GM18861 (cell line): ENCODE results near the gene EPB41L5.
"Not testable (repeated sequence)": the region's sequence is repeated elsewhere in the genome, so short reads cannot be mapped to it uniquely, and the experiment has no call there.

Experiments used
- ATAC-seq: cut with Tn5 transposase; IDR thresholded peaks from one replicate; pipeline ENCODE4 v1.9.1; 2021; ENCODE audit not compliant: unreplicated experiment

EPB41L5 gene

DNA sequence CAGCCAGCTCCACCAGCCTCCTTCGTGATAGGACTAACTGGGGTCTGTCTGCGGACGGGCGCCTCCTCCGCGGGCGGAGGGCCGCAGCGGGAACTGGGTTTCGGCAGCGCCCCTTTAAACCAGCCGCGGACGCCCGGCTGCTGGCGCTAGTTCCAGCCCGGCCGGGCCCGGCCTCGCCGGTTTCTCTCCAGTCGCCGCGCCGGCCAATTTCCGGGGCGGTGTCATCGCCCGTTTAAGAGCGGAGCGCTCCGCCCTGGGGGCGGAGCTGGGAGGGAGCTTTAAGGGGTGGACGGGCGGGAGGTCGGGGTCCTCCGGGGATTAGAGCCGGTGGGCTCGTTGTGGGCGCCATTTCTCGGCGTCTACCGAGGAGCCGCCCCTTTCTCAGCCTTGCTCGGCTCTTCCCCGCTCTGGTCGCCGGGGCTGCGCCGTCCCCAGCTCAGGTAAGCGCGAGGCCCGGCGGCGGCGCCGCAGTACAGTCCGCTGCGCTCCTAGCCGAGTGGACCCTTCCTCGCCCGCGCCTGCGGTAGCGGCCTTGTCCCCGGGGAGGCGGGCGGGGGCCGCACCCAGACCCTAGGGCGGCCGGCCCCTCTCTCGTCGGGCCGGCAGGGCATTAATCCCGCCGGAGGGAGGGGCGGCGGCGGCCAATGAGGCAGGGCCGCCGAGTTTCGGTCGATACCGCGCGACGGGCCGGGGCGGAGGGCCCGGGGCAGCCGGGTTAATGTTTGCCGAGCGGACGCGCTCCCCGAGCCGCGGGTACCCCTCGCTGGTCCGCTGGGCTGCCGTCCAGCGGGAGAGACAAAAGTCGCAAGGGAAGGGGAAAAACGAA, at the start of gene EPB41L5:
Gene EPB41L5, plus strand, starts transcription at position 307 of the 826 bp plus-strand sequence. CDS start 6,008 bp downstream, outside the sequence.
- ATAC-seq: peak; percentile 90

DNA sequence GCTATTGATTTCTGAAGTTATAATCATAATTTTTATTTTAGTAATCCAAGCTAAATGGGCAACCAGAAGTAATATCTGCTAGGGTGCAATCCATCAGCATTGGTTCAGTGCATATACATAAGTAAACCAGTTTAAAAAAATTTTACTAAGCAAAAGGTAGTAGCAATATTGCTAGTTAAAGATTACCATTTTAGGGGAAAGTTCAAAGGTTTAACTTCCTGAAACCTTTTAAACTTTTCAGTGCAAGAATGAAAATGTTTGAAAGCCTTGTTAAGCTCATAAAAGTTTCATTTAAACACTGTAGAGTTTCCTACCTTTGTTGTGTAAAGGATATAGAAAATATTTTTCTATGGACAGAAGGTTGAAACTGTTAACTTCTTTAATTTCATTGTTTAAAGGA, 31.0 kb upstream of the EPB41L5 start:
- ATAC-seq: no peak

DNA sequence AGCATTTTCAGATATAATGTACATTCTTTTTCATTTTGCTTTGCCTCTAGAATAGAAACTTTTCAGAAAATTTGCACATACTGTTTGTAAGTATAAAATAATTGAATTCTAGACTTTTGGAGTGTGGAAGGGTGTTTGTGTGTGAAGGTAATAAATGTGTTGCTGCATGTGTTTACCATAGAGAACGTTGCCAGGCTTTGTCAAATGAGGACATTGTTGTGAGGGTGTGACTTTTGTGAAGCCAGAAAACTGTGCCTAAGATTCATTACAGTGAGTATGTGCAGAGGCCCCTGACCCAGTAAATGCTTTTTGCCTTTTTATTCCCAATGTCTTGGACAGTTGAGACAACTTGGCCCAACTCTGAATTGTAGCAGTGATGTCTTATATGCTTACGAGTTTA, 30.4 kb upstream of the EPB41L5 start:
- ATAC-seq: no peak

DNA sequence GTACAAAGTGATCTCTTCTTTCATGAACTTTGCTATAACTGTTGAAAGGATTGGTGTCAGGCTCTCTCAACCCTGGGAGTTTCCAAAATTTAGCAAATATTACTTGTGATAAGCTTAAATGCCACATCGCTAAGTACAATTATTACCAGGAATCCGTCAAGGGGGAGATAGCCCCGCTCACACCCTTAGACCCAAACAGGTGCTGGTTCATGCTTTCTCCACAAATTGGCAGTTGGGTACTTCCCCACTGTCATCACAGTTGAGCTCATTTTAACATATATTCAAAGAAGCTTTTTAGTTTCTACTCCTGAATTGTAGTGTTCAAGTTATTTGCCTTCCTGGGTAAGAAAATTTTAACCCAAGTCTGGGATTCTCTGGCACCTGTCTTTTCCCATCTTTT, 29.8 kb upstream of the EPB41L5 start:
- no peak for ATAC-seq

DNA sequence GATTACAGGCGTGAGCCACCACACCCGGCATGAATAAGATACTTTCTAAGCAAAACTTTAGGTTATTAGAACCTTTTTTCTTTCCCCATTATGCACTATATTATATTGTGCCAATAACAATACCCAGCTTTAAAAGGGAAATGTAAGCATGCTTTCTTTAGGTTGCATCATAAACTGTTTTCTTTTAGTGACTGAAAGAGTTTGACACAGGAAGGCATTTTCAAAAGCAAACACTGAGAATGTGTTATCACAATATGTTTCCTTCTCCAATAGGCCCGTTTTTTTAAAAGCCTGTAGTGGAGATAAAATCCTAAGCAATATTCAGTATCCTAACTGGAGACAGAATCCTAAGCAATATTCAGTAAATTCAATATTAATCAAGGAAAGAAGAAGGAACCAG, 16.7 kb upstream of the EPB41L5 start:
- ATAC-seq: no peak

DNA sequence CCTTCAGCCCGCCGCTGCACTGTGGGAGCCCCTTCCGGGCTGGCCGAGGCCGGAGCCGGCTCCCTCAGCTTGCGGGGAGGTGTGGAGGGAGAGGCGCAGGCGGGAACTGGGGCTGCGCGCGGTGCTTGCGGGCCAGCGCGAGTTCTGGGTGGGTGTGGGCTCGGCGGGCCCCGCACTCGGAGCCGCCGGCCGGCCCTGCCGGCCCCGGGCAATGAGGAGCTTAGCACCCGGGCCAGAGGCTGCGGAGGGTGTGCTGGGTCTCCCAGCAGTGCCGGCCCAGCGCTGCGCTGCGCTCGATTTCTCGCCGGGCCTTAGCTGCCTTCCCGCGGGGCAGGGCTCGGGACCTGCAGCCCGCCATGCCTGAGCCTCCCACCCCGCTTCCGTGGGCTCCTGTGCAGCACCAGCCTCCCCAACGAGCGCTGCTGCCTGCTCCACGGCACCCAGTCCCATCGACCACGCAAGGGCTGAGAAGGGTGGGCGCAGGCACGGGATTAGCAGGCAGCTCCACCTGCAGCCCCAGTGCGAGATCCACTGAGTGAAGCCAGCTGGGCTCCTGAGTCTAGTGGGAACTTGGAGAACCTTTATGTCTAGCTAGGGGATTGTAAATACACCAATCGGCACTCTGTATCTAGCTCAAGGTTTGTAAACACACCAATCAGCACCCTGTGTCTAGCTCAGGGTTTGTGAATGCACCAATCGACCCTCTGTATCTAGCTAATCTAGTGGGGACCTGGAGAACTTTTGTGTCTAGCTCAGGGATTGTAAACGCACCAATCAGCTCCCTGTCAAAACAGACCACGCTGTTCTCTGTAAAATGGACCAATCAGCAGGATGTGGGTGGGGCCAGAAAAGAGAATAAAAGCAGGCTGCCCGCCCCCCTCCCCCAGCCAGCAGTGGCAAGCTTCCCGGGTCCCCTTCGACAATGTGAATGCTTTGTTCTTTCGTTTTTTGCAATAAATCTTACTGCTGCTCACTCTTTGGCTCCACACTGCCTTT, 15.7 kb upstream of the EPB41L5 start:
- not testable (repeated sequence) for ATAC-seq

DNA sequence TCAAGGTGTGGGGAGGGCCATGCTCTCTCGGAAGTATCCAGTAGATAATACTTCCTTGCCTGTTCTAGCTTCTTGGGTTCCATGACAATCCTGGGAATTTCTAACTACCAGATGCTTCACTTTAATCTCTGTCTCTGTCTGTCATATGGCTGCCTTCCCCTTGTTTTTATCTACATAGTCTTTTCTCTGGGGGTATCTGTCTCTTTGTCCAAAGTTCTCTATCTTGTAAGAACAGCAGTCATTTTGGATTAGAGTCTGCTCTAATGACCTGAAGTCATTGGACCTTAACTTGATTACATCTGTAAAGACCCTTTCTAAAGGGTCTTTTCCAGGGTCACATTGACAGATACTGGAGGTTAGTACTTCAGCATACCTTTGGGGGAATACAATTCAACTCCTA, 11.4 kb upstream of the EPB41L5 start:
- no peak for ATAC-seq

DNA sequence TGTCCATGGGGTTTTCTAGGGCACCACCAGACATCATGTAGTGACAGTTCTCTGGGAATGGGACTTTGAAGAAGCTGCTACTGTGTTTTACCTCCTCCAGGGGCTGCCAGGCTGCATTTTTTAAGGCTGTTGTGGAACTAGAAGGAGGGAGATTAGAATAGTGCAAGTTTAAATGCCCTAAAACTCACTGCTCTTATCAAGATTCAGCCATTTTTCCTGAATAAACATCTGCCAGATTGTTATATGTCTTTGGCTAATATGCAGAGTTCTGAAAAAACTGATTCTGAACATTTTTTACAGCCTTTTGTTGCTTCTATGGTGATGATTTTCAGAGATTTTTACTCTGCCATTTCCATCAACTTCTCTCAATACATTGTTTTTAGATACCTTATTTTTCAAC, 8.6 kb upstream of the EPB41L5 start:
- ATAC-seq: no peak

DNA sequence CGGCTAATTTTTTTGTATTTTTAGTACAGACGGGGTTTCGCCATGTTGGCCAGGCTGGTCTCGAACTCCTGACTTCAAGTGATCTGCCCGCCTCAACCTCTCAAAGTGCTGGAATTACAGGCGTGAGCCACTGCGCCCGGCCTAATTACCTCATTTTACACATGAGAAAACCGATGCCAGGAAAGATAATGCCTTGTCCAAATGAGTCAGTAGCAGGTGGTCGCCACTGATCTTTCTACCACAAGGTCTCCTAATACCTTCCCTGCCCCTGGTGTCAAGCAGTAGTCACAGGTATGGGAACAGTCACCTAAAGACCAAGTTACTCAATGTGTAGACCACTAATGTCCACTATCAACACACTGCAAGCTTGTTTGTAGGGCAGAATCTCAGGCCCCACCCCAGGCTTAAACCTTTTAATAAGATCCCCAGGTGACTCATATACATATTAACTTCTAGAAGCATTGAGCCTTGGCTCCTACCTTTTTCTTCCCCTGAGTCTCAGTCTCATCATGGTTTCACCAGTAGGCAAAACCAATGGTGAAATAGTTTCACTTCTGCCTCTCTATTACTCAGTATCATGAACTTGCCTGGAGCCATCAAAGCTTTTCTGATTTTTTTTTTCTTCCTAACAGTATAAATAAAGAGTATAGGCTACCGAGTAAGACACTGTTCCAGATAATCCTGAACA, 6.9 kb upstream of the EPB41L5 start:
- ATAC-seq: peak; percentile 100

DNA sequence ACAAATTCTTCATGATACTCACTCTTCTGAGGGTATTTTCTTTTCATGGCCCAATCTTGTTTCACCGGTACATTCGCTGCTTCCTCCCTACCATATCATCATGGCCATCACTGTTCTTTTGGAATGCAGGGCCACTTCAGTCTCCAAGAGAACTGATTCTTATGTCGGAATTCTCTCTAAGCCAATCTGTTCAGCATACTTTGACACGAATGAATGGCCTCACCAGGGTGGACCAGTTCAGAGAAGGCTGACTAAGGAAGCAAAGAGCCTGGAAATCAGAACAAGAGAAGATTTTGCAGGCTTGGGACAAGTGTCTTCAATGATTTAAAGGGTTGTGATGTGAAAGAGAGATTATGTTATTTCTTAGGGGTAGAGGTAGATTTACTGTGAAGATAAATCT, 5.0 kb upstream of the EPB41L5 start:
- ATAC-seq: no peak

DNA sequence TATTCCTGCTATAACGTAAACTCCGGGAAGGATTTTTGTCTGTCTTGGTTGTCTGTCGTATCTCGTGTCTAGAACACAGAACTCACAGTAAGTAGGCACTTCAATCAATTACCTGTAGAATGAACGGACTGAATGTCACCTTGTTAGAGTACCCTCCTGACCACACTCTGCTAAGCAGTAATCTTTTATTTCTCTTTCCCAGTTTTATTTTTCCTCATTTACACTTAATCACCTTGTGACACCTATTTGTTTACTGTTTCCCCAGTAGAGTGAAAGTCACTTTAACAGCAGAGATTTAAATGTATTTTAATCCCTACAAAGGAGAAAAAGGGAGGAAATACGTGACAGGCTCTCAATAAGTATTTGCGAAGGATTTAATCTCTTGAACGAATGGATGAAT, 514 bp upstream of the EPB41L5 start:
- ATAC-seq: no peak

DNA sequence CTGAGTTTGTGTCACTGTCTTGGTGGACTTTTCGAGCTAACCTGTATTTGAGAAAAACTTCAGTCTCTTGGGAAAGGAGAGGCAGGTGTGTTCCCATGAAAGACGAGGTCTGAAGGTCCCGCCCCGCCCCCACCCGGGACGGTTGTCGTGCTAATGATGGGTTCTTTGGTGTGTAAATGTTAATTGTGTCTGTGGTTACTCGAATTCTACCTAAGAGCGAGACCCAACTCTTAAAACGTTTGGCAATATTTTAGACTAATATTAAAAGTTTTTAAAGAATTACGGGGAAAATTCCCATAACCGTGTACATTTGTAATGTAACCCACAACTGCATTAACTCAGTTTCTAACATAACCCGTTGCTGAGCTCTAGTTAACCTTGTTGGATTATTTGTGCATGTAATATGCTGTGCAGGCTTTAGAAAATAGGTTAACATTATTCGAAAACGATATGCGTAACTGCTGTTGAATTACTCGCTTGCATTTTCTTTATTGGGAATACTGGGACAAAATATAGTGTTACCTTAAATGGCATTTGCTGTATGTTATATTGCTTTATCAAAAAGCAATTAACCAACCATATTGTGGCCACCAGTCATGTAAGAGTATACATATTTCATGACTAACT, 833 bp downstream of the EPB41L5 start:
- peak; percentile 8 for ATAC-seq

DNA sequence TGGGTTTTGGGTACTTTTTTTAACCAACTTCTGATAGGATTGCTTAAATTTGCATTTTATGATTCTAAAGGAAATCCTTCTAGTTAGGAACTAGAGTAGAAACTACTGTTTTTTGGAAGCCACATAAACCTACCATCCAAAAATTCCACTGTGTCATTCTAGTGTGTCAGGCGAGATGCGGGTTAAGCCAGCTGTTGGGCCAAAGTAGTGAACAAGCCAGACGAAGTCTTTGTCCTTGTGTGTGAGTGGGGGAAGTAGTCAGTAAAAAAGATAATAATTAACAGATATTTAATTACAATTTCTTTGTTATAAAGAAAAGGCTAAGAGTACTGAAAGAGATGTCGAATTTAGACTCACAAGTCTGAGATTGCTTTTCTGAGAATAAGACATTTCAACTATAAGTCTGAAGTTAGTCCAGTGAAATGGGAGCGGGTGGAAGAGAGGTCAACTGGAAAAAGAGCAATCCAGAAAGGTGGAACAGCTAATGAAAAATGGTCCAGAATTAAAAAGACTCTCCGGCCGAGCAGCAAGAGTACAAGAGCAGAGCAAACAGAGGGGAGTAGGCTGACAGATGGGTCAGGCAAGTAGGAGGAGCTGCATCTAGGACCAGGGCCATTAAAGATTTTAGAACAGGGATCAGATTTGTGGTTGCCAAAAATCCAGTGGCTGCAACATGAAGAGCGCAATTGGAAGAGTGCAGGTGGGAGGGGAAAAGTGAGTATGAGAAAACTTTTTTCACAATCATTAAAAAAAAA, 1.5 kb downstream of the EPB41L5 start:
- no peak for ATAC-seq

DNA sequence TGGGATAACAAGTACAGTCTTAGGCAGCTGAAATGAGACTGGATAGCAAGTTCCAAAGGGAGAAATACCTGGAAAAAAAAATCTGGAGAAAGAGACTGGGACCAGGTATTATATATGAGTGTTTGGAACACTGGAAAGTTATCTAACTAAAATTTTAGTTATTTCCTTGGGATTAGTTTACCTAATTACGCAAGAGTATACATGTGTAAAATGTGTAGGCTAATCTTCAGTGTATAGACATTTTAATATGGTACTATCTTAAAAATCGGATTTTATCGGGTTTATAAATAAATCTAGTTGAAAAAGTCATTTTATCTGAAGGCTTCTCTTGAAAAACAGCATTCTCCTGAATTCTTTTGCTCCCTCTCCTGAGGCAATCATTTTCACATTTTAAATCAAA, 3.9 kb downstream of the EPB41L5 start:
- no peak for ATAC-seq

DNA sequence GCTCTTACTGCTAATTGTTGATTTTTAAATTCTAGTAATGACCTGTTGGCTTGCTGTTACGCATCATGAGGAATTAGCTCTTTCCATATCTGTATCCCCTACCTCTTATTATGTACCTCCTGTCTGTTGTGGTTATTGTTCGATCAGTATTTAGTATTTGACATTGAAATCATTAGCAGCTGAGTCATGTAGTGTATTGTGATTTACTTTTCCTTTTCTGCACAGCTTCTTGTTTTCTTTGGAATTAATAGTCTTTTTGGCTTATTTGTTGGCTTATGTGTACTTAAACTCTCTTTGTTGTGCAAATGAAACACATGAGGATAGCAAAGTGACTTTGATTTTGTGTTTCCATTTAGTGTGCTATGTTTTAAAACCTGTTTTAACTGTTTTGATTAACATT, 4.3 kb downstream of the EPB41L5 start:
- ATAC-seq: no peak

DNA sequence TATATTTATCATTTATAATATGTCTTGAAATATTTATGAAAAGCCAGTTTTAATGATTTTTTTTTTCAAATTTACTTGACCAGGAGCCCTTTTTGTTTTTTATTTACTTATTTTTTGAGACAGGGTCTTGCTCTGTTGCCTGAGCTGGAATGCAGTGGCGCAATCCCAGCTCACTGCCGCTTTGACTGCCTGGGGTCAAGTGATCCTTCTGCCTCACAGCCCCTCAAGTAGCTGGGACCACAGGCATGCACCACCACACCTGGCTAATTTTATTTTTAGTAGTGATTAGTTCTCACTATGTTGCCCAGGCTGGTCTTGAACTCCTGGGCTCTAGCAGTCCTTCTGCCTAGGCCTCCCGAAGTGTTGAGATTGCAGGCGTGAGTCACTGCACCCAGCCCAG, 5.7 kb downstream of the EPB41L5 start:
- ATAC-seq: no peak

DNA sequence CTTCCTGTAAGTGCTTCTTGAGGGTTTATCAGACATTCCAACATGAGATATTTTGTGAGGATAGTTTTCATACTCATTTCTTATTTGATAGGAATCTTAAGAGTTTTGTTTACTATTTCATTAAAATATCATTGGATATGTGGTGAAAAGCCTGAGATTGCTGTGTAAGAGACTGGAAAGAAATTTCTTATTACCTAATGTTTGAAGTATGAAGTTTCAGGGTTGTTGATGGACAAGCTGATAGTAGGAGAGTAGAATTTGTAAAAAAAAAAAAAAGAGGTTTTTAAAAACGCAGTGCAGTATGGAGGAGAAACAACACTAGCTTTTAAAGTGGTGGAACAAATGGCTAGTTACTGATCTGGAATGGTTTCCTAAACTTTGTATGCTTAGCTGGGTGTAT, 7.7 kb downstream of the EPB41L5 start:
- ATAC-seq: no peak

DNA sequence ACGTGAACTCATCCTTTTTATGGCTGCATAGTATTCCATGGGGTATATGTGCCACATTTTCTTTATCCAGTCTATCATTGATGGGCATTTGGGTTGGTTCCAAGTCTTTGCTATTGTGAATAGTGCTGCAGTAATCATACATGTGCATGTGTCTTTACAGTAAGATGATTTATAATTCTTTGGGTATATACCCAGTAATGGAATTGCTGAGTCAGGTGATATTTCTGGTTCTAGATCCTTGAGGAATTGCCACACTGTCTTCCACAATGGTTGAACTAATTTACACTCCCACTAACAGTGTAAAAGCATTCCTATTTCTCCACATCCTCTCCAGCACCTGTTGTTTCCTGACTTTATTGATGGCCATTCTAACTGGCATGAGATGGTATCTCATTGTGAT, 9.6 kb downstream of the EPB41L5 start:
- not testable (repeated sequence) for ATAC-seq

DNA sequence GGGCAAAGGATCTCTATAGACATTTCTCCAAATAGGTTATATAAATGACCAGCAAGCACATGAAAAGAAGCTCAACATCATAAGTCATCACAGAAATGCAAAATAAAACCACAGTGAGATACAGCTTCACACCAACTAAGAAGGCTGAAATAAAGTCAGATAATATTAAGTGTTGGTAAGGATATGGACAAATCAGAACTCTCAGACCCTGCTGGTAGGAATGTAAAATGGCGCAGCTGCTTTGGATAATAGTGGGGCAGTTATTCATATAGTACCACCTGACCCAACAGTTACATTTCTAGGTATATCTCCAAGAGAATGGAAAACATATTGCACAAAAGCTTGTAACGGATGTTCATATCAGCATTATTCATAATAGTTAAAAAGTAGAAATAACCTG, 14.0 kb downstream of the EPB41L5 start:
- ATAC-seq: no peak

DNA sequence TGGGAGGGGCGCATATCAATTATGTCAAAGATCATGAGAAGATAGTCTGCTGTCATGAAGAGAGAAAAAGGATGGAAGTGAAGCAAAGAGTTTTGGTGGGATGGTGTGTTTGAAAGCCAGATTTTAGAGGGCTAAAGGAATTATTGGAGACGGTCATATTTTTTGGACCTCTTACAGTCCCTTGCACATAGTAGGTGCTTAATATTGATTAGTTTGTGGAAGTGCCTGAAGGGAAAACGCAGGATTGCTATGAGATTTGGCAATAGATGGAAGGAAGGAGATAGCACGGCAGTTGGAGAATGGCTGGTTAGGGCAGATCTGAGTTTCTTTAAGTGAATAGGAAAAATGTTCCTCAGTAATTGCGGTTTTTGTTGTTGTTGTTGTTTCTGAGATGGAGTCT, 15.9 kb downstream of the EPB41L5 start:
- no peak for ATAC-seq
